ENCODE measurements around the gene DDIT4. TPM values are rescaled to one million over a fixed set of nuclear protein-coding genes. Genes with fewer than 3 reads are reported as not detected.

DDIT4 gene
- total RNA-seq, 1 donor from 2014 or later = 153 TPM

DNA sequence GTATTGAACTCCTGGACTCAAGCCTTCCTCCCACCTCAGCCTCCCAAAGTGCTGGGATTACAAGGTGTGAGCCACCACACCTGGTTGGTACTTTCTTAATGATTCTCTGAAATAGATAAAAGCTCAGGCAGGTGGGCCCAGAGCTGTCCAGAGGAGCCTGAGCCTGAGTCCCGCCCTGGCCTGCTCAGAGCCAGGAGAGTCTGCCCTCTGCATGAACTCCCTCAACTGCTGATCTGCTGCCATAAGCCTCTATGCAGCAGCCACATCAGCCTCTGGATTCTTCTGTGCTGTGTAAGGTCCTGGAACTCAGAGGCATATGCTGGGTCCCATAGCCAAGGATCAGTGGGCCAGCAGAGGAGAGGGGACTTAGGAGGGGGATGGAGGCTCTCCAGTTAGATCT is 23.1 kb upstream of the DDIT4 start:
- H3K9me3 Mint-ChIP-seq (ENCODE audit: unreplicated experiment) = peaks cover 2% of the 10 kb centered on the region
- TF ChIP-seq, protein P1, sequence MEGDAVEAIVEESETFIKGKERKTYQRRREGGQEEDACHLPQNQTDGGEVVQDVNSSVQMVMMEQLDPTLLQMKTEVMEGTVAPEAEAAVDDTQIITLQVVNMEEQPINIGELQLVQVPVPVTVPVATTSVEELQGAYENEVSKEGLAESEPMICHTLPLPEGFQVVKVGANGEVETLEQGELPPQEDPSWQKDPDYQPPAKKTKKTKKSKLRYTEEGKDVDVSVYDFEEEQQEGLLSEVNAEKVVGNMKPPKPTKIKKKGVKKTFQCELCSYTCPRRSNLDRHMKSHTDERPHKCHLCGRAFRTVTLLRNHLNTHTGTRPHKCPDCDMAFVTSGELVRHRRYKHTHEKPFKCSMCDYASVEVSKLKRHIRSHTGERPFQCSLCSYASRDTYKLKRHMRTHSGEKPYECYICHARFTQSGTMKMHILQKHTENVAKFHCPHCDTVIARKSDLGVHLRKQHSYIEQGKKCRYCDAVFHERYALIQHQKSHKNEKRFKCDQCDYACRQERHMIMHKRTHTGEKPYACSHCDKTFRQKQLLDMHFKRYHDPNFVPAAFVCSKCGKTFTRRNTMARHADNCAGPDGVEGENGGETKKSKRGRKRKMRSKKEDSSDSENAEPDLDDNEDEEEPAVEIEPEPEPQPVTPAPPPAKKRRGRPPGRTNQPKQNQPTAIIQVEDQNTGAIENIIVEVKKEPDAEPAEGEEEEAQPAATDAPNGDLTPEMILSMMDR (IDR thresholded peaks at IDR 0.05; ENCODE audit: partially characterized antibody, unreplicated experiment) = no peak
- H3K4me3 Mint-ChIP-seq (ENCODE audit: unreplicated experiment) = no peak overlapping the region
- H3K27me3 Mint-ChIP-seq (ENCODE audit: unreplicated experiment) = peaks cover 2% of the 10 kb centered on the region
- peaks cover 19% of the 10 kb centered on the region for H3K4me1 Mint-ChIP-seq (ENCODE audit: low read depth, unreplicated experiment)
- DNase-seq = no peak
- no peaks in the 10 kb centered on the region for H3K36me3 Mint-ChIP-seq (ENCODE audit: unreplicated experiment)
- H3K27ac Mint-ChIP-seq (ENCODE audit: unreplicated experiment) = no peak overlapping the region

- TF ChIP-seq, protein P1 (IDR thresholded peaks at IDR 0.05; ENCODE audit: partially characterized antibody, unreplicated experiment) = no peak
- Mint-ChIP-seq H3K27ac (ENCODE audit: unreplicated experiment) (no peak overlapping the region), H3K36me3 (ENCODE audit: unreplicated experiment) (no peaks in the 10 kb centered on the region), H3K4me3 (ENCODE audit: unreplicated experiment) (no peak overlapping the region), H3K9me3 (ENCODE audit: unreplicated experiment) (peaks cover 2% of the 10 kb centered on the region), H3K4me1 (ENCODE audit: low read depth, unreplicated experiment) (peaks cover 24% of the 10 kb centered on the region), H3K27me3 (ENCODE audit: unreplicated experiment) (peaks cover 2% of the 10 kb centered on the region)
- DNase-seq = no peak
Measured at GRCh38 chr10:72251635-72252034, 22.1 kb upstream of the DDIT4 start.

DNA sequence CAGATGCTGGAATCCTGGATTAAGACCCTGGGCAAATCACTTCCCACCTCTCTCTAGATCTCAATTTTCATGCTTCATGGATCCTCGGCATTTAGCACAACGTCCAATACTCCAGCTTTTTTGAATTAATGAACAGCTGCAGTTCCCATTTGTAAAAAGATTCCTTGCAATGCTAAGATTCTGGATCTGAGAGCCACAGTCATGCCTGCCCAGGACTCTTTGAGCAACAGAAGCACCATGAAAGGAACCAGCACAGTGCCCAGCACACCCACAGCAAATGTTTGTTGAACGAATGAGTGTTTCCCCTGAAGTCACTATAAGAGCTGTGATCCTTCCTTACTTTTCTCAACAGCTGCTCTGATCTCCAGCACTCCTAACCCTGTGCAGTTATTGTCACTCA is 20.8 kb upstream of the DDIT4 start:
- Mint-ChIP-seq H3K9me3 (ENCODE audit: unreplicated experiment) (no peaks in the 10 kb centered on the region), H3K4me3 (ENCODE audit: unreplicated experiment) (no peak overlapping the region), H3K27ac (ENCODE audit: unreplicated experiment) (no peak overlapping the region), H3K4me1 (ENCODE audit: low read depth, unreplicated experiment) (peaks cover 24% of the 10 kb centered on the region), H3K27me3 (ENCODE audit: unreplicated experiment) (peaks cover 4% of the 10 kb centered on the region), H3K36me3 (ENCODE audit: unreplicated experiment) (no peaks in the 10 kb centered on the region)
- TF ChIP-seq, protein P1 (IDR thresholded peaks at IDR 0.05; ENCODE audit: partially characterized antibody, unreplicated experiment) = no peak
- no peak for DNase-seq

- Mint-ChIP-seq H3K27ac (ENCODE audit: unreplicated experiment) (no peak overlapping the region), H3K36me3 (ENCODE audit: unreplicated experiment) (no peaks in the 10 kb centered on the region), H3K4me1 (ENCODE audit: low read depth, unreplicated experiment) (peaks cover 20% of the 10 kb centered on the region)
Measured at GRCh38 chr10:72253578-72253977, 20.1 kb upstream of the DDIT4 start.

DNA sequence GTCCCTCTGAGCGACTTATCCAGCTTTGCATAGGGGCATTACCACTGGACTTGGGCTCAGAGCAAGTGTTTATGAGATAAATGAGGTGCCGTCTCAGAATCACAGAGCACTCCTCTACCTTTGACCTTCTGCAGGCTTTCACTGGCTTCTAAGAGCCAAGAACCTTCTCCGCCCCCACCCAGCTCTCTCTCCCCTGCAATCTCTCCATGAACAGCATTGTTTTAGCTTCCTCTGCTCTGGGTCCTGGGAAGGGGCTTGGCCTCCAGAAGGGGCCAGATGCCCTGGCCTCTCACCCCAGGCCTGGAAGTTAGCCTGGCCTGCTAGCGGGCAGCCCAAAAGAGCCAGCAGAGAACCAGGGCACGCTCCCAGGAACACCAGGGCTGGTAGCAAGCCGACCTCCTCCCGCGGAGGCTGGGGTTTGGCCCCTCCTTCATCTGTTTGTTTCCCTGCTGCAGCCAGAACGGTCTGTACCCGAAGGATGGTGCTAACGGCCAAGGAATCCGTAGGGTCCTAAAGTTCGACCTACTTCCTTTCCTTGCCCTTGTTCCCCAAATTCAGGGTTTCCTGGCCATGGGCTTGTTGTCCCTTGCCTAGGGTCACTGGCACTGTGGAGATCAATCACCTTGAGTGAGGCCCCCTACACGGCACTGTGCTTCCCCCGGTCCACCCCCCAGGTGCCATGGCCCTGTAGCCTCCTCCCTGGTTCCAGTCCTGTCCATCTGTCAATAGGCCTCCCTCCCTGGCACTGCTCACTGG is 18.7 kb upstream of the DDIT4 start:
- H3K27ac Mint-ChIP-seq (ENCODE audit: unreplicated experiment) = peak overlapping the region; percentile 88
- no peaks in the 10 kb centered on the region for H3K36me3 Mint-ChIP-seq (ENCODE audit: unreplicated experiment)
- peaks cover 6% of the 10 kb centered on the region for H3K9me3 Mint-ChIP-seq (ENCODE audit: unreplicated experiment)
- peaks cover 2% of the 10 kb centered on the region for H3K27me3 Mint-ChIP-seq (ENCODE audit: unreplicated experiment)
- peak overlapping the region; percentile 79 for H3K4me3 Mint-ChIP-seq (ENCODE audit: unreplicated experiment)
- H3K4me1 Mint-ChIP-seq (ENCODE audit: low read depth, unreplicated experiment) = peaks cover 32% of the 10 kb centered on the region
- peak; percentile 62 for DNase-seq
- TF ChIP-seq, protein P1 (IDR thresholded peaks at IDR 0.05; ENCODE audit: partially characterized antibody, unreplicated experiment) = no peak

More at GRCh38 chr10:72253578-72253977, 20.1 kb upstream of the DDIT4 start:
- DNase-seq = no peak
- H3K4me3 Mint-ChIP-seq (ENCODE audit: unreplicated experiment) = no peak overlapping the region
- peaks cover 4% of the 10 kb centered on the region for H3K27me3 Mint-ChIP-seq (ENCODE audit: unreplicated experiment)
- H3K9me3 Mint-ChIP-seq (ENCODE audit: unreplicated experiment) = no peaks in the 10 kb centered on the region
- TF ChIP-seq, protein P1 (IDR thresholded peaks at IDR 0.05; ENCODE audit: partially characterized antibody, unreplicated experiment) = no peak
